ENCODE measurements around the gene NHSL1. TPM values are rescaled to one million over a fixed set of nuclear protein-coding genes. Genes with fewer than 3 reads are reported as not detected.
A peak's percentile ranks its signal among the peaks of the same experiment; 100 is the strongest.

The NHSL1 gene
- polyA plus RNA-seq (ENCODE audit: insufficient read length in 4 of 4): 10 to 100 TPM; 10.3 to 12.6 (median 11.0) TPM

DNA sequence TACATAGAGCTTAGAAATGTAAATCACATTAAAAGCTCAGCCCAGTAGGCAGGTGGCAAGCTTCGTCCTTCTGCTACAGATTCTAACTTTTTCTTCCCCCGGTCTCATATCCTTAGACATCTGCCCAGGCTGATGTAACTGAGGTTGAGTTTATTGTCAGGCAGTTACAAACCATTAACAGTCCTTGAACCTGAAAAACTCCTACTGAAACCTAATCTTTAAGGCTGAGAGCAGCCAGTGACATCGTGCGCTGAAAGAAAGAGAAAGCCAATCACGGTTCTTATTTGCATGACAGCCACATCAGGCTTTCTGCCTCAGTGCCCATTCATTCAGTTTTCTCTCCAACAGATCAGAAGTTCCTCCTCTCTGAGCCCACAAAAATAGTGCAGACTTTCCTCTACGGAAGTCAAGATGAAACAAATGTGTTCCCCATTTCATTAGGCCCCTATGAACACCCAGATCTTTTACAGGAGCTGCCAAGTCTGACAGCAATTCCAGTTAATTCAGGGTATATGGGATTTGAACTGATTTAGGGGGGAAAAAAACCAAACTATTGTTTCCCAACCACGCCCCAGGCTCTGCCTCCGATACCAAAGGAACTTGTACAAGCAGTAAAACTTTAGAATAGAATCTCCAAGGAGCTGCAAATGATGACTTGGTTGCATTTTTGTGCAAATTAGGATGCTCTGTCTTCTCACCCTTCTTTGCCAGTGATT, at the start of gene NHSL1:
Gene NHSL1, minus strand, starts transcription at position 192 of the 716 bp plus-strand sequence. CDS start 204 bp downstream, outside the sequence.
- peak in 2 of 4 donors; percentile 60 to 63 for DNase-seq (ENCODE audit: low read depth in 4 of 4, low spot score in 3 of 4)

GRCh38 chr6:138546733-138547185, 47.5 kb upstream of the NHSL1 start:
- no peak for DNase-seq (ENCODE audit: low read depth in 4 of 4, low spot score in 3 of 4)

GRCh38 chr6:138545621-138545980, 46.3 kb upstream of the NHSL1 start:
- no peak for DNase-seq (ENCODE audit: low read depth in 4 of 4, low spot score in 3 of 4)

DNA sequence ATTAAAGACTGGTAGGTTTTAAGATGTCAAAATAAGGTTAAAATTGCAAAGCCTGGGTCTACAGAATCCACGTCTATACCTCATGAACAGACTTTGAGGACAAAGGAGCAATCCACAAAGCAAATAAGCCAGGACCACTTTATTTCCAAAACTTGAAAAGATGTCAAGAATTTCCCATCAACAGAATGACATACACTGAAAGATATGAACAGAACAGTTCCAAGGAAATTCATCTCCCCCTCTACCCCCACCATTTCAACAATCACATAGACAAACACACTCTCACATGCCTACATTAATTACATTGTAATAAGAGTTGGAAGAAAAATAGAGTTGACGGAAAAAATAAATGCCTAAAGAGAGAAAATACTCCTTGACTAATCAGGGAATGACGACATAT, 45.2 kb upstream of the NHSL1 start:
- no peak for DNase-seq (ENCODE audit: low read depth in 4 of 4, low spot score in 3 of 4)

DNA sequence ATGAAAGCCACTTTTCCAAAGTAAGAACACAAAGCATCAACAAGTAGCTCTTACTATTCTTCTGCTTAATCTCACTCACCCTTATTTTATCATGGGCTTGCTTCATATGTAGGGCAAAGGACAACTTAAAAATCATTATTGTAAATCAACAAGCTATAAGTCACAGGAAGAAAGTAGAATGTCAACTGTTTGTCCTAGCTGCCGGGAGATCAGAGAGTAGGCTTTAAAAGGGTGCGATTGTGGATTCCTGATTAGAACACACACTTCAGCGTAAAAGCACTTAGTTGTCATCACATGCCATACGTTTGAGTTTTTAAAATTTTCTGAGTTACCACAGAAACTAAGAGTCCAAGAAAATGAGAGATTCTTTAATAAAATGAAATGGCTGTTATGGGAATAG, 44.4 kb upstream of the NHSL1 start:
- DNase-seq (ENCODE audit: low read depth in 4 of 4, low spot score in 3 of 4): no peak

GRCh38 chr6:138541823-138542481, 42.7 kb upstream of the NHSL1 start:
- DNase-seq (ENCODE audit: low read depth in 4 of 4, low spot score in 3 of 4): no peak

GRCh38 chr6:138540468-138540867, 41.2 kb upstream of the NHSL1 start:
- no peak for DNase-seq (ENCODE audit: low read depth in 4 of 4, low spot score in 3 of 4)

- no peak for DNase-seq (ENCODE audit: low read depth in 4 of 4, low spot score in 3 of 4)
Observed at GRCh38 chr6:138539876-138540275, 40.6 kb upstream of the NHSL1 start.

- no peak for DNase-seq (ENCODE audit: low read depth in 4 of 4, low spot score in 3 of 4)
Observed at GRCh38 chr6:138538390-138539031, 39.2 kb upstream of the NHSL1 start.

DNA sequence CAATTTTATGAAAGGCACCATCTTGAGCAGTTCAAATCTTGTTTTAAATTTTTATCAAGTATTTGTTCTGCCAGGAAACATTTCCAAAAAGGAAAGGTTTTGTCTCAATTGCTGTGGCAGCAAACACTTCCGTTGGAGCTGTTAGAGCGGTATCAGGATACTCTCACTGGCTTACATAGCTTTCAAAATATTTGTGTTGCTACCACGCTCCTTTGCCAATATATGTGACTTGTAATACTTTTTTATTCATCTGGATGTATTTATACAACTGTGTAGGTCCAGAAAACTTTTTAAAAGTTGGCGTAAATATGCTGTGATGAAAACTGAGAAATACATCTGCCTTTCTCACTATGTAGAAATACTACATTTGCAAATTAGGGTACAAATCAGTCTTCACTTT, 37.8 kb upstream of the NHSL1 start:
- DNase-seq (ENCODE audit: low read depth in 4 of 4, low spot score in 3 of 4): no peak

DNA sequence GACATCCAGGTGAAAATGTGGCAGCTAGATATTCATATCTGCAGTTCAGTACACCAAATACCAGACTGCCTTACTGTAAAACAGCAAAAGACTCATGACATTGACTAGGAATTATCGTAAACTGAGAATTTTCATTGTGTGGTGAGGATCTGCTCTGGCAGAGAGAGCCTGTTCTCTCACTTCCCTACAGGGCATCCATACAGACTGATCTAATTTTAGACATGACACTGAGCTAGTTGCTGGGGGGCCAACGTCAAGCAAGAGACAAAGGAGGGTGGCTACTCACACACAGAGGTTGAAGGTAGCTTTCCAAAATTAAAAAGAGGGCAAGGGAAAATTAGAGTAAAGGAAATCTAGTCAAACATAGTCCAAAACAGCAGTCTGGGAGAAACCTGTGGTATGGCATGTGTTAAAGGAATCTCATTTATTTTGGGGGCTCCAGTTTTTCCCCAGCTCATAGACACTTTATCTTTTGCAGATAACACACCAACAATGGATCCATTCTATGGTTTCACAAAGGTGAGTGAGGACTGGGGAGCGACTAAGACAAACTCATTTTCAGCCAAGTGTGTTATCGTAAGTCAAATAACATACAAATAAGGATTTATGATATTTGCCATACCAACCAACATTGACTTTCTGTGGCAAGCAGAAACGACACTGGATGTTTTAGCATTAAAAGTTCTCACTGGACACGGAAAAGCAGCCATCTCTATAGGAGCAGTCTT, 36.6 kb upstream of the NHSL1 start:
- DNase-seq (ENCODE audit: low read depth in 4 of 4, low spot score in 3 of 4): no peak

GRCh38 chr6:138533667-138534066, 34.4 kb upstream of the NHSL1 start:
- no peak for DNase-seq (ENCODE audit: low read depth in 4 of 4, low spot score in 3 of 4)

GRCh38 chr6:138531387-138531786, 32.1 kb upstream of the NHSL1 start:
- no peak for DNase-seq (ENCODE audit: low read depth in 4 of 4, low spot score in 3 of 4)

DNA sequence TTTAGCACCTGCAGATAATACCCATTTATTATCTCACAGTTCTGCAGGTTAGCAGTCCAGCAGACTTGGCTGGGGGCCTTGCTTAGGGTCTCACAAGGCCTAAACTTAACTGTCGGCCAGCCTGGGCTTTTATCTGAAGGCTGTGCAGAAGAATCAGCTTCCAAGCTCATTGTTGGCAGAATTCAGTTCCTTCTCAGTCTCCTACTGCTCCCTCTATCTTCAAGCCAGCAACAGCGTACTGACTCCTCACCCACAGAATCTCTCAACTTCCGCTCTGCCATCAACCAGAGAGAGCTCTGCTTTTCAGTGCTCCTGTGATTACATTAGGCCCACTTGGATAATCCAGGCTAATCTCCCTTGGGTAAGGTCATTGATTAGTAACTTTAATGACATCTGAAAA, 30.2 kb upstream of the NHSL1 start:
- no peak for DNase-seq (ENCODE audit: low read depth in 4 of 4, low spot score in 3 of 4)

DNA sequence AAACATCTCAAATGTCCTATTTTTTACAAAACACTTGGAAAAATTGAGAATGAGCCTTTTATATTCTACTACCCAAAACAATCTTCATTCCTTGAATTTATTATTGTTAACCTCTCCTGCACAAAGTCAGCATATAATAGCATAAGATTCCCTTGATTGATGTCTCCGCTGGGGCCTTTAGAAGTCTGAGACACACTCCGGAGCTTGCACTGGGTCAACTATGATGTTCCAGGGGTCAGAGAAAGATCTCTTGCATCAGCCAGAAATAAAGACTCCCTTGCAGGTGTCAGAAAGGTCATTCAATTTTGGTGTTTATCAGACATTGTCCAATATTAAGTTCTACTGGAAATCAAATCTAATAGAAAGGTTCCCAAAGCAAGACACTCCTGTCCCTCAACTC, 29.7 kb upstream of the NHSL1 start:
- no peak for DNase-seq (ENCODE audit: low read depth in 4 of 4, low spot score in 3 of 4)

GRCh38 chr6:138528137-138528536, 28.8 kb upstream of the NHSL1 start:
- DNase-seq (ENCODE audit: low read depth in 4 of 4, low spot score in 3 of 4): no peak

GRCh38 chr6:138527411-138528088, 28.3 kb upstream of the NHSL1 start:
- DNase-seq (ENCODE audit: low read depth in 4 of 4, low spot score in 3 of 4): no peak

DNA sequence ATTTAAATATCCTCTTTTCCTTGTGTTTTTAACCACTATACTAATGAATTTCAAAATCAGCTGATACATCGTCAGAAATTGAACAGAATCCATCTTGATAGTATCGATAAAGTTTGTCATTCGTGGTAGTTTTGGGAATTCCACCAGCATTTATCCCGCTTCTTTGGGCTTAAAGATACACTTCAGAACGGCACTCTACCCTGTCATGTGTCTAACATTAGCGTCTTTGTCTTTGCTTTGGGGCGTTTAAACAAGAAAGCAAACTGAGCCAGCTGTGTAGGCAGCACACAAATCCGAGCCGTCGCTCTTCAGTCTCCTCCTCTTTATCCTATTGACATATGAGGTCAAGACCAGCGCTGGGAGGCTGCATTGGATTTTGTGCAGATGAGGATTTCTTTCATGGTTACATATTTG, 27.5 kb upstream of the NHSL1 start:
- no peak for DNase-seq (ENCODE audit: low read depth in 4 of 4, low spot score in 3 of 4)

DNA sequence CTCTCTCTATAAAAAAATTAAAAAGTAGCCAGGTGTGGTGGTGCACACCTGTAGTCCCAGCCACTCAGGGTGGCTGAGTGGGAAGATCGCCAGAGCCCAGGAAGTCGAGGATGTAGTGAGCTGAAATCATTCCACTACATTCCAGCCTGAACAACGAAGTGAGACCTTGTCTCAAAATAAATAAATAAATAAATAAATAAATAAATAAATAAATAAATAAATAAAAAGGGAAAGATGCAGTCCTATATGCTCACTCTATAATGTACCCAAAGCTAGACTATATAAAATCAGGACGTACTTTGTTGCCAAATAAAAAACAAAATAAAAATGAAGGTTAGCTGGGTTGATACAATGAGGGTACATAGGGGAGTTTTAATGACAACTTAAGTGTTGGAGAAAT, 26.1 kb upstream of the NHSL1 start:
- DNase-seq (ENCODE audit: low read depth in 4 of 4, low spot score in 3 of 4): no peak

DNA sequence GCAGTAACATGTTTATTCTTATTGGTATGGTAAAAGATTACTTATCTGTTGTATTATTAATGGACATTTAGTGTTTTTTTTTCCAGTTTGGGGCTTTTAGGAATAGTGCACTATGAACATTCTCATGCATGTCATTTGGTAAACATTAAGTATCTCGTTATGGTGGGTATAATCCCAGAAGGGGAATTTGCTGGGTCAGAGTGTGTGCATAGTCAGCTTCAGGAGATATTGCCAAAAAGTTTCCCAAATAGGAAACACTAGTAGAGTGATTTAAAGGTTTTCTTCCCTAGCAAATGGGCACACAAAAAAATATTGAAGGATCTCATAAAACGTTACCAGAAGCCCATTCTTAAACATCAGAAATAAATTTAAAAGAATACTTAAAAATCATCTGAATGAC, 25.2 kb upstream of the NHSL1 start:
- no peak for DNase-seq (ENCODE audit: low read depth in 4 of 4, low spot score in 3 of 4)
